ENCODE results near the gene PCSK1. TPM values are rescaled to one million over a fixed set of nuclear protein-coding genes. Genes with fewer than 3 reads are reported as not detected.

The PCSK1 gene
- total and polyA plus RNA-seq, 2 of the 8 experiments (the other 6 are each of a cell fraction or from before 2014, with no cell fraction given), result 1.3 to 3.2 TPM

- no peak for TF ChIP-seq TEAD4 (IDR thresholded peaks at IDR 0.05; ENCODE audit: low read depth, low read length)
- no peak for TF ChIP-seq TAF7 (optimal IDR thresholded peaks at IDR 0.05; ENCODE audit: borderline replicate concordance, low read depth, low read length)
- no peak for TF ChIP-seq ASH2L (IDR thresholded peaks at IDR 0.05; ENCODE audit: low read length)
- no peak for TF ChIP-seq HDAC2 (IDR thresholded peaks at IDR 0.05; ENCODE audit: borderline replicate concordance in 1 of 2, low read depth in 2 of 2, low read length in 2 of 2)
- no peak for TF ChIP-seq JUND (IDR thresholded peaks at IDR 0.05; ENCODE audit: low read length)
- TF ChIP-seq BRCA1 (IDR thresholded peaks at IDR 0.05; ENCODE audit: low read depth, low read length), result no peak
- no peak for TF ChIP-seq BCL11A (IDR thresholded peaks at IDR 0.05; ENCODE audit: low read depth in 2 of 2, low read length in 2 of 2)
Measured at GRCh38 chr5:96459313-96460121, 26.5 kb upstream of the PCSK1 start (continued).

All from H1 (cell line).